Neuron (in vitro differentiated cells): Measurements from ENCODE around the gene STRN.

Experiments used
- H2AFZ ChIP-seq: one replicate; pipeline ENCODE4 v1.6.1; 2013; ENCODE audit warnings: low read depth, mild to moderate bottlenecking, inconsistent platforms, low read length, moderate library complexity
- H3K27me3 ChIP-seq: one replicate; pipeline ENCODE4 v1.6.1; 2013; ENCODE audit warnings: low read length; ENCODE audit not compliant: insufficient read depth
- H3K36me3 ChIP-seq: one replicate; pipeline ENCODE4 v1.6.1; 2013; ENCODE audit warnings: low read length; ENCODE audit not compliant: insufficient read depth
- H3K4me1 ChIP-seq: one replicate; pipeline ENCODE4 v1.6.1; 2013; ENCODE audit warnings: low read length; ENCODE audit not compliant: insufficient read depth
- H3K4me3 ChIP-seq: 2 replicates; pipeline ENCODE4 v1.5.1; 2013; ENCODE audit warnings: mild to moderate bottlenecking, low read length, moderate library complexity
- H3K9me3 ChIP-seq: one replicate; pipeline ENCODE4 v1.6.1; 2013; ENCODE audit warnings: low read length

Gene STRN

DNA sequence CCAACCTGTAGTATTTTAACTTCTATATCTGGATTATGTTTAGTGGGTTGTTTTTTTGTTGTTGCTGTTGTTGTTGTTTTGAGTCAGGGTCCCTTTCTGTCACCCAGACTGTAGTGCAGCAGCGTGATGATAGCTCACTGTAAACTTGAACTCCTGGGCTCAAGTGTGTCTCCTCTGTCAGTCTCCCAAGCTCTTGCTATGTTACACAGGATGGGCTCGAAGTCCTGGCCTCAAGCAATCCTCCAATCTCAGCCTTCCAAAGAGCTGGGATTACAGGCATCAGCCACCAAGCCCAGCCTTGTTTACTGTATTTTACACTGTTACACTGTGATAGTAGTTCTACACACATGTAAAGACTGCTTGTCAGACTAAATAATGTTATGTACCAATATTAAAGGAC is 9.7 kb upstream of the STRN start:
- Histone ChIP-seq H2AFZ (no peak overlapping the region), H3K4me1 (no peaks in the 10 kb centered on the region), H3K36me3 (no peaks in the 10 kb centered on the region), H3K27me3 (no peaks in the 10 kb centered on the region), H3K9me3 (no peaks in the 10 kb centered on the region), H3K4me3 (no peak overlapping the region)

DNA sequence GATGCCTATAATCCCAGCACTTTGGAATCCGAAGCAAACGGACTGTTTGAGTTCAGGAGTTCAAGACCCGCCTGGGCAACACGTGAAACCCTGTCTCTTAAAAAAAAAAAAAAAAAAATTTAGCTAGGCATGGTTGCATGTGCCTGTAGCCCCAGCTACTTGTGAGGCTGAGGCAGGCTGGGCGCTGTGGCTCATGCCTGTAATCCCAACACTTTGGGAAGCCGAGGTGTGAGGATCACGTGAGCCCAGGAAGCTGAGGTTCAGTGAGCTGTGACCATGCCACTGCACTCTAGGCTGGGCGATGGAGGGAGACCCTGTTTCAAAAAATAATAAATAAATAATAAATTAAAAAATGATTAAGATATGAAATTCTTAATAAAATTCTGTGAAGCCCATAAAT is 9.0 kb upstream of the STRN start:
- Histone ChIP-seq H3K36me3 (no peaks in the 10 kb centered on the region), H3K4me1 (no peaks in the 10 kb centered on the region), H3K4me3 (no peak overlapping the region), H3K27me3 (no peaks in the 10 kb centered on the region), H2AFZ (no peak overlapping the region), H3K9me3 (no peaks in the 10 kb centered on the region)

DNA sequence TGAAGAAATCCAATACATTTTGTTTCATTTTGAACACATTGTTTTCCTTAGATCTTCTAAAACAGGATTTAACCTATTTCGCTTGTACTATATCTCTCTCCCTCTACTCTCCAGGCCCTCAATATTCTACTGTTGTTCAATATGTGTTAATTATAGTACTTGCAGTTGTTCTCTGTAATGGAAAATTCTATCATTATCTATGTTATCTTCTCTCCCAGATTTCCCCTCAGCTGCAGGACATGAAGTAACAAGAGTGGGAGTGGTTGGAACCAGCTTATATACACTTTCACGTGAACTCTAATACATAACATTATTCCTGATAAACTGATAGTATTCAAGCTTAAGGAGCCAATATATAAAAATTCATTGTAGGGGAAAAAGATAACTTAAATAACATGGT is 7.0 kb upstream of the STRN start:
- Histone ChIP-seq H3K27me3 (no peaks in the 10 kb centered on the region), H3K4me3 (no peak overlapping the region), H2AFZ (no peak overlapping the region), H3K4me1 (no peaks in the 10 kb centered on the region), H3K9me3 (no peaks in the 10 kb centered on the region), H3K36me3 (no peaks in the 10 kb centered on the region)

DNA sequence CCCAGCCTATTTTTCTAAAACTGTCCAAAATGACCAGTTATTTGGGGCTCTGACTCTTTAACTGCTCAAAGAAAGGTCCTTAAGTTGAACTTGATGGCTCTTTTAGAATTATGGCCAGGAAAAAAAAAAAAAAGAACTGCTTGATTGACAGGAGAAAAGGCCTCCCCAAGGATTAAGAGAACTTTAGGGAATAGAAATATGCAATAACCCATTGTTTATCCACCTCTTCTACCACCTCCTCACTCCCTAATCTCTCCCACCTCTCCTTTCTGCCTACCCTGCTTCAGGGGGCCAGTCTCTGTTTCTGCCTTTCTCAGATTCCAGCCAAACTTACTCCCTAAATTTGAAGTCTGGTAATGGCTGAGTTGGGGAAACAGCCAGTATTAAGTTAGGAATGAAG is 5.7 kb upstream of the STRN start:
- H2AFZ ChIP-seq: no peak overlapping the region
- H3K4me3 ChIP-seq: no peak overlapping the region
- H3K4me1 ChIP-seq: peaks cover 10% of the 10 kb centered on the region
- H3K27me3 ChIP-seq: no peaks in the 10 kb centered on the region
- H3K9me3 ChIP-seq: no peaks in the 10 kb centered on the region
- H3K36me3 ChIP-seq: no peaks in the 10 kb centered on the region

DNA sequence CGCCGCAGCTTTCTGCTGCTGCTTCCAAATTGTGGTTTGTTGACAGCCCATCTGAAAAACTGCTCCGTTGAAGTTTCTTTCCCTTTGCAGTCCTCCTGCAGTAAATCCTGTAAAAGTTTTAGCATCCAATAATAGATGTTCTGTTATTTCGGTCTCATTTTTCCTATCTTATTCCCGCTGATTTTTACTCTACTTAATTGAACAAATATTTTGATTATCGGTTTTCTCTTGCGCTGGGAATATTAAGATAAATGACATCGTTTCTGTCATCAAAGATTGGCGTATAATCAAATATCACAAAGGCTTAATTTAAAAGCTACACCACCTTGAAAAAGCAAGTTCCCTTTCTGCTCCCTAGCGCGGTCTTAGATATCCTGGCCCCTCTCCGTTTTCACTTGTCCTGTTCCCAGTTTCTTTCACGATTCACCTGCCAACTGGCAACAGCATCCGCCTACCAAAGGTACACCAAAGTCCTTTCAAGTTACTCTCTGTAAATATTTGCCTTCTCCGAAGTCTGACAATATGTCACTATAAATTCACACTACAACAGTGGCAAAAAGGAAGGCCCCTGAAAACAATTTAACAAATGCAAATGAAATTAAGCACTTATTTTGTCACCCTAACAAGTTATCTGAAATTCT is 1.0 kb upstream of the STRN start:
- Histone ChIP-seq H3K27me3 (no peaks in the 10 kb centered on the region), H3K9me3 (no peaks in the 10 kb centered on the region), H2AFZ (peak overlapping the region; percentile 88), H3K36me3 (no peaks in the 10 kb centered on the region), H3K4me3 (peak overlapping the region; percentile 83), H3K4me1 (peaks cover 19% of the 10 kb centered on the region)

DNA sequence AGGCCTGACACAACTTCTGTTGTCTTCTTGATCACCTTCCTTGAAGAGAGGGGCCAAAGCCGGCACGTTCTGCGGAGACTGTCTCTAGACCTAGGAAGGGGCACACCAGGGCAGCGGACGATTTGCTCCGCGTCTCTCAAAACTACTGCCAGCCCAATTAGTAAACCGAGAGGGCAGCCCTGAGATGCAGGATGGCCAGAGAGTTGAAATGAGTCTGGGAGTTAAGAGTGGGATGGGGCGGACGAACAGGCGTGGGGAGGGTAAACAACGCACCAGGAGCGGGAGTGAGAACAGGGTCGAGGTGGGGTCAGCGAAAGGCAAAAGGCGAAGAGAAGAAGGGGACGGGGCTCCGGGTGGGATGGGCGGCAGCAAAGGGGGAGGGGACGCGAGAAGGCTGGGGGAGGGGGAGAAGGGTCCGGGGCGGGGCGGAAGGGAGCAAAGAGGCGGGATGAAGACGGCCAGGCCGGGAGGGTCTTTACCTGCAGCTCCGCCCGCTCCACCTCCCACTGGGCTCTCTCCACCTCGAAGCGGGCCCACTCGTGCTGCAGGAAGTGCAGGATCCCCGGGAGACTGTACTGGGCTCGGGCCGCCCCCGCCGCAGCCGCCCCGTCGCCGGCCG is 476 bp downstream of the STRN start:
- Histone ChIP-seq H3K4me3 (peak overlapping the region; percentile 83), H2AFZ (peak overlapping the region; percentile 88), H3K9me3 (no peaks in the 10 kb centered on the region), H3K4me1 (peaks cover 19% of the 10 kb centered on the region), H3K27me3 (no peaks in the 10 kb centered on the region), H3K36me3 (no peaks in the 10 kb centered on the region)

DNA sequence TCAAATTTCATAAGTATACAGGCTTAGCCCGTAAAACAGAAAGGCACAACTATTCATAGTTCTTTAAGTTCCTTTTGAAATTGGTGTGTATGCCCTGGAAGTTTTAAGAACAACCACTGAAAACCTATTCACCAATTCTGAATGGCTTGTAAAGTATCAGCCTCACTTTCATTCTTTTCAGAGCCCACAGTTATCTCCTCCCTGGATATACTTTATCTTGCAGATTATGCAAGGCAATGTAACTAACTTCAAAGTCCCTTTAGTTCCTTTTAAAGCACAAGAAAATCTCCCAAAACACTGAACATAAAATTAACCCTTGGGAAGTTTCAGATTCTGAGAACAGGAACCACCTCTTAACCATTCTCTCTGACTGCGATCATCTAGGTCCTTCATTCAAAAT is 1.1 kb downstream of the STRN start:
- peak overlapping the region; percentile 83 for H3K4me3 ChIP-seq
- no peaks in the 10 kb centered on the region for H3K36me3 ChIP-seq
- H2AFZ ChIP-seq: no peak overlapping the region
- no peaks in the 10 kb centered on the region for H3K9me3 ChIP-seq
- peaks cover 19% of the 10 kb centered on the region for H3K4me1 ChIP-seq
- no peaks in the 10 kb centered on the region for H3K27me3 ChIP-seq

DNA sequence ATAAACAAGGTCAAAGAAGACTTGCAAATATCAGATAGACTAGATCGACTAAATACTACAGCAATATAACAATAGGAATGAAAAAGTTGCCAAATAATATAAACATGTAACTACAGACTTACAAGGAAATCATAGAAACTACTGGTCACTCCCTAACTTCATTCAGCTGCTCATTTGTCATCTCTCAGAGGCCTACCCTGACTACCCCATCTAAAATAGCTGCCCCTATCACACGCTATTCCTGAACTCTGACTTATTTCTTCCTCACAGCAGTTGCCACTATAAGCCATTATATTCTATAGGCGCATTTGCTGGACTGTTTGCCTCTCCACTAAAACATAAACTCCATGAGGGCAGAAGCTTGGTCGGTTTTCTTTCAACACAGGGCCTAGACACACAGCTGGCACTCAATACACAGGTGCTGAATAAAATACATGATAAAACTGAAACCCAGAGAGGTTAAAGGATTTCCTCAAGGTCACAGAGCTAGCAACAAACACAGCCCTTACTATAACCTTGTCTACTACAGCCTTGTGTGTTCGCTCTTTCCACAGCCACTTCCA is 1.8 kb downstream of the STRN start:
- H3K9me3 ChIP-seq: no peaks in the 10 kb centered on the region
- H3K4me3 ChIP-seq: peak overlapping the region; percentile 83
- H3K4me1 ChIP-seq: peaks cover 19% of the 10 kb centered on the region
- no peaks in the 10 kb centered on the region for H3K27me3 ChIP-seq
- H2AFZ ChIP-seq: no peak overlapping the region
- H3K36me3 ChIP-seq: no peaks in the 10 kb centered on the region

DNA sequence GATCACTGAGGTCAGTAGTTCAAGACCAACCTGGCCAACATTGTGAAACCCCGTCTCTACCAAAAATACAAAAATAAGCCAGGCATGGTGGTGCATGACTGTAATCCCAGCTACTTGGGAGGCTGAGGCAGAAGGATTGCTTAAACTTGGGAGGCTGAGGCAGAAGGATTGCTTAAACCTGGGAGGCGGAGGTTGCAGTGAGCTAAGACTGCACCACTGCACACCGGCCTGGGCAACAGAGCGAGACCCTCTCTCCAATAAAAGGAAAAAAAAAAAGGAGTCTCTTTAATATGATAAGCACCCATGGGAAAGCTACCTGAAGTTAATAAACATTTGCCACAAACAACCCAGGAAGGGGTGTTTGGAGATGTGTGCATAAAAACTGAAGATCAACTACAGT is 2.6 kb downstream of the STRN start:
- Histone ChIP-seq H3K27me3 (no peaks in the 10 kb centered on the region), H3K4me1 (peaks cover 19% of the 10 kb centered on the region), H3K36me3 (no peaks in the 10 kb centered on the region), H3K9me3 (no peaks in the 10 kb centered on the region), H3K4me3 (no peak overlapping the region), H2AFZ (no peak overlapping the region)

DNA sequence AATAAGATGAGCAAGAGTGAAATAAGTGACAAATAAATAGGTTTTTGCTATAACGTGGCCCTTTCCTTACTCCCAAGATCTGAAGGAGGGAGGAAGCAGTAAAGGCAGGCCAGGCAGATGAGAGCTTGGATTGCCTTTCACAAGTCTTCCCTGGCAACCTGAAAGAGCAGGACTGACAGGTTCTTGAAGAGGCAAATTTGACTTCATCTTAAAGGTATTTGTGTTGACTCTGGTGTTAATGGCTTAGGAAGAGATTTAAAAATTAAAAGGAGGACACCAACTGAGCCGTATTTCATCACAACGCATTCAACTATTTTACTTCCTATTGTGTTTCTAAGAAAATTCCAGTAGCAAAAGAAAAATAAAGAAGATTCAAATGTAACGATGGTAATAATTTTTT is 3.2 kb downstream of the STRN start:
- no peaks in the 10 kb centered on the region for H3K27me3 ChIP-seq
- no peaks in the 10 kb centered on the region for H3K9me3 ChIP-seq
- no peaks in the 10 kb centered on the region for H3K36me3 ChIP-seq
- H3K4me3 ChIP-seq: no peak overlapping the region
- peaks cover 19% of the 10 kb centered on the region for H3K4me1 ChIP-seq
- no peak overlapping the region for H2AFZ ChIP-seq

DNA sequence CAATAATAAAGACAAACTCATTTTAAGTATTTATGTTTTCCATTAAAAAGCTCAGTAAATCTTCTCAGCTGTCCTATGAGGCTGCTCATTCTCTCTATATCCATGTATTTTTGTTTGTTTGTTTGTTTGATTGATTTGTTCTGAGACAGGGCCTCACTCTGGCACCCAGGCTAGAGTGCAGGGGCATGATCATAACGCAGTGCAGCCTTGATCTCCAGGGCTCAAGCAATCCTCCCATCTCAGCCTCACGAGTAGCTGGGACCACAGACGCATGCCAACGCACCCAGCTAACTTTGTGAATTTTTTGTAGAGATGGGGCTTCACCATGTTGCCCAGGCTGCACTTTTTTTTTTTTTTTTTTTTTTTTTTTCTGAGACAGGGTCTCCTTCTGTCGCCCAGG is 5.6 kb downstream of the STRN start:
- H3K36me3 ChIP-seq: no peaks in the 10 kb centered on the region

DNA sequence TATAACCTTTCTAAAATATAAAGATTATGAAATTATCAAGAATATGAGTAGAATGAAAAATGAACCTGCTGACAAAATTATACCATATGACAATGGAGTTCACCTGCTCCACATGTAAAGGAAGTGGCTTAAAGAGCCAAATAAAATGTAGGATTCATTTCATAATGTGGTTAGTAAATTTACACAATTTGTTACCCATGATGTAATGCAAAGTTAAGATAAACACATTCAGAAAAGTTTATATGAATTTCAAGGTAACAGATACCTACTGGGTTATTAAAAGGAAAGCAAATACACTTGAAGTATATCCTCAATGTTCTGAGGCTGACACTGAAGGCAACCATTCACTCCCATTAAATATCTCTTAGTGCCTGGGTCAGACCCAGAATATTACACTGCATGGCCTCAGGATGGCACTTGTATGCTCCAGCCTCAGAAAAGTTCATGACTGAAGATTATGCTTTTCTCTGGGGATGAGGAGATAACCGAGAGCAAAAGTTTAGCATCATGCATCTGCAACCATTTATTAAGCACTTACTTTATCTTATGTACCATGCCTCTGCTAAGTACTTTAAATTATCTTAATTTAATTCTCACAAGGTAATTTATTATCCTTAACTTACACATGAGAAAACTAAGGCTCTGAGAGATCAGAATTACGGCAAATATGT is 6.2 kb downstream of the STRN start:
- Histone ChIP-seq H3K4me3 (no peak overlapping the region), H3K27me3 (no peaks in the 10 kb centered on the region), H3K4me1 (peaks cover 6% of the 10 kb centered on the region), H2AFZ (no peak overlapping the region), H3K9me3 (no peaks in the 10 kb centered on the region), H3K36me3 (no peaks in the 10 kb centered on the region)

More for the DNA sequence above, 5.6 kb downstream of the STRN start:
- Histone ChIP-seq H3K27me3 (no peaks in the 10 kb centered on the region), H3K4me3 (no peak overlapping the region), H3K9me3 (no peaks in the 10 kb centered on the region), H2AFZ (no peak overlapping the region), H3K4me1 (peaks cover 8% of the 10 kb centered on the region)

DNA sequence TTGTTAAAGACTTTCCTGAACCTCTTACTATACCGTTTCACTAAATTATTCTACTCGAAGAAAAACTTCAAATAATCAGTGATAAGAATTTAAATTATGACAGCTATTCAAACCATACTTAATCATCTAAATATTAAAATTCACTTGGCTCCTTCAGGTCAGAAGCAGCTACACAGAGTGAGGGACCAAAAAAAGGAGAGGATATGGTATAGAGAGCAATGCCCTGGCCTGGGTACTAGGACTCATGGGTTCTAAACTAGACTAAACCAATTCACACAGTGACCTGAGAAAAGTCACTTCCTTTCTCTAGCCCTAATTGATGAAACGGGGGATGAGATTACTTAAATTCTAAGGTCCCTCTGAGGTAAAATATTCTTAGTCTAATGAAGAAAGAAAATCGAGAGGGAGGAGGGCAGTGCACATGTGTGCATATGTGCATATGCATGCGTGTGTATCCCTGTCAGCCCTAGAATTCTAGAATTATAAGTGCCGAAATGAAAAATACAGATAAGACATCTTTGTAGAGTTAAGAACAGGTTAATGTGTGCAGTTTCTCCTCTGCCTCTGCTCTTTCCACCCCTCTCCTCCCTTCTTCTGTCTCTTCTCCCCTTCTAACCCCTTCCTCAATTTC is 11.2 kb downstream of the STRN start:
- peaks cover 16% of the 10 kb centered on the region for H3K4me1 ChIP-seq
- no peak overlapping the region for H3K4me3 ChIP-seq
- no peaks in the 10 kb centered on the region for H3K36me3 ChIP-seq
- no peaks in the 10 kb centered on the region for H3K27me3 ChIP-seq
- no peaks in the 10 kb centered on the region for H3K9me3 ChIP-seq
- no peak overlapping the region for H2AFZ ChIP-seq
